HCT116 (cell line): ENCODE measurements around the gene EMC10. TPM values are rescaled to one million over a fixed set of nuclear protein-coding genes. Genes with fewer than 3 reads are reported as not detected.

Experiments used
- ATAC-seq: fragments of 200-7000 bp; cut with Tn5 transposase; 2 replicates; pipeline ENCODE4 v1.9.1; 2020; ENCODE audit warnings: mild to moderate bottlenecking, moderate library complexity
- BruUV-seq: library from RNA; stranded (reverse); fragments of 400-500 nt; replicated peaks from 2 replicates; lab custom pipeline; 2021; lab: Mats Ljungman, UMichigan
- CTCF ChIA-PET: fragments of 300-600 bp; sonication (Branson Sonifier 250); formaldehyde crosslinking; loops from one replicate; lab custom pipeline; 2021; ENCODE audit warnings: antibody characterized with exemption; lab: Charles Lee
- POLR2A ChIA-PET: fragments of 300-600, 350-600 bp; sonication (Branson Sonifier 250); formaldehyde crosslinking; loops from one replicate; lab custom pipeline; 2021; ENCODE audit warnings: antibody characterized with exemption; lab: Charles Lee
- RAD21 ChIA-PET, 2 experiments: fragments of 300-600 bp; sonication (Branson Sonifier 250); formaldehyde crosslinking; loops; one replicate each; lab custom pipeline; 2023; ENCODE audit warnings: low total read pairs in 2 of 2; ENCODE audit not compliant: uncharacterized antibody in 2 of 2, unreplicated experiment in 2 of 2, low non-redundant PET in 1 of 2; lab: Charles Lee
- DNase-seq: peaks from one replicate; pipeline ENCODE4 v3.0.0-alpha.2; 2010; ENCODE audit warnings: low read depth, low spot score
- H2AFZ ChIP-seq: fragments of 200-600 bp; shearing (Covaris generic), sonication (generic); 2 replicates; pipeline ENCODE4 v1.6.1; 2017; ENCODE audit warnings: low read depth, mixed run types, mixed read lengths, antibody characterized with exemption, low read length; ENCODE audit not compliant: poor library complexity, severe bottlenecking
- H3K27ac ChIP-seq: 2 replicates; pipeline ENCODE4 v1.5.1; 2012; ENCODE audit warnings: low read depth, low read length
- H3K27me3 ChIP-seq: fragments of 200-600 bp; sonication (generic); 2 replicates; pipeline ENCODE4 v1.6.1; 2016; ENCODE audit warnings: mixed run types, low read length, mixed read lengths; ENCODE audit not compliant: insufficient read depth
- H3K36me3 ChIP-seq, 2 experiments: fragments of 200-500 bp in 1 of 2; fragments of 200-600 bp in 1 of 2; sonication (Bioruptor generic) in 1 of 2; sonication (generic) in 1 of 2; 2 replicates each; pipeline versions ENCODE4 v1.5.1 to v1.6.1; 2014 to 2016; ENCODE audit warnings: low read length in 2 of 2, inconsistent platforms in 1 of 2, mixed read lengths in 1 of 2, mixed run types in 1 of 2; ENCODE audit not compliant: insufficient read depth in 2 of 2, control insufficient read depth in 1 of 2
- H3K4me1 ChIP-seq, 2 experiments: fragments of 200-600 bp in 1 of 2; sonication (generic) in 1 of 2; 2 replicates each; pipeline versions ENCODE4 v1.5.1 to v1.6.1; 2012 to 2017; ENCODE audit warnings: low read length in 2 of 2, inconsistent platforms in 1 of 2, mild to moderate bottlenecking in 1 of 2, mixed read lengths in 1 of 2, mixed run types in 1 of 2, moderate library complexity in 1 of 2; ENCODE audit not compliant: insufficient read depth in 2 of 2, control insufficient read depth in 1 of 2
- H3K4me2 ChIP-seq: fragments of 200-600 bp; sonication (generic); 2 replicates; pipeline ENCODE4 v1.6.1; 2017; ENCODE audit warnings: mixed run types, low read length, mixed read lengths
- H3K4me3 ChIP-seq, 2 experiments: fragments of 200-600 bp in 1 of 2; sonication (generic) in 1 of 2; replicated peaks in 1 of 2; 2 replicates each; pipeline ENCODE4 v1.5.1; 2011 to 2016; ENCODE audit warnings: low read length in 2 of 2, control low read depth in 1 of 2, low read depth in 1 of 2, mild to moderate bottlenecking in 1 of 2, mixed read lengths in 1 of 2, mixed run types in 1 of 2
- H3K79me2 ChIP-seq: fragments of 200-600 bp; sonication (generic); 2 replicates; pipeline ENCODE4 v1.6.1; 2017; ENCODE audit warnings: mild to moderate bottlenecking, mixed run types, low read length, moderate library complexity, mixed read lengths; ENCODE audit not compliant: insufficient read depth
- H3K9ac ChIP-seq: fragments of 200-600 bp; sonication (generic); 2 replicates; pipeline ENCODE4 v1.6.1; 2016; ENCODE audit warnings: low read length, mixed read lengths
- H3K9me2 ChIP-seq: fragments of 200-600 bp; sonication (generic), shearing (Covaris generic); 2 replicates; pipeline ENCODE4 v1.6.1; 2017; ENCODE audit warnings: mixed run types, mild to moderate bottlenecking, moderate library complexity; ENCODE audit not compliant: insufficient read depth
- H3K9me3 ChIP-seq, 2 experiments: fragments of 200-500 bp in 1 of 2; fragments of 200-600 bp in 1 of 2; sonication (Bioruptor generic) in 1 of 2; sonication (generic) in 1 of 2; 2 replicates each; pipeline ENCODE4 v1.6.1; 2014 to 2017; ENCODE audit warnings: low read length in 2 of 2, mixed read lengths in 2 of 2, inconsistent platforms in 1 of 2, low read depth in 1 of 2, mild to moderate bottlenecking in 1 of 2, mixed run types in 1 of 2, moderate library complexity in 1 of 2; ENCODE audit not compliant: control insufficient read depth in 1 of 2, insufficient read depth in 1 of 2
- H4K20me1 ChIP-seq: fragments of 200-600 bp; sonication (generic), shearing (Covaris generic); 2 replicates; pipeline ENCODE4 v1.6.1; 2017; ENCODE audit warnings: mixed run types, mild to moderate bottlenecking, moderate library complexity; ENCODE audit not compliant: insufficient read depth
- CBX3 ChIP-seq: IDR thresholded peaks from 2 replicates; pipeline ENCODE4 v1.6.1; 2012; ENCODE audit warnings: low read depth
- EZH2phosphoT487 ChIP-seq: fragments of 200-600 bp; IDR thresholded peaks from 2 replicates; pipeline ENCODE4 v1.6.1; 2018; ENCODE audit warnings: antibody characterized with exemption, borderline replicate concordance
- POLR2A ChIP-seq: IDR thresholded peaks from 2 replicates; pipeline ENCODE4 v1.7.0; 2011; ENCODE audit warnings: borderline replicate concordance; ENCODE audit not compliant: insufficient read depth, insufficient read length; ENCODE audit errors: extremely low read depth
- RAD21 ChIP-seq: IDR thresholded peaks from 2 replicates; pipeline ENCODE4 v1.6.1; 2012; ENCODE audit warnings: low read depth, mild to moderate bottlenecking
- YY1 ChIP-seq: IDR thresholded peaks from 2 replicates; pipeline ENCODE4 v1.6.1; 2011; ENCODE audit warnings: low read length, low read depth, moderate library complexity, mild to moderate bottlenecking; ENCODE audit not compliant: insufficient replicate concordance; ENCODE audit errors: extremely low read depth
- ZNF274 ChIP-seq: fragments of 200-500 bp; sonication (Bioruptor generic); IDR thresholded peaks from 2 replicates; pipeline ENCODE4 v1.6.1; 2014; ENCODE audit warnings: mild to moderate bottlenecking, low read depth, low read length, inconsistent platforms
- intact Hi-C: fragments of 100-400 bp; cut with micrococcal nuclease; formaldehyde crosslinking; loops from 2 replicates; pipeline ENCODE4 v1.10.0; 2022
- total RNA-seq: library from RNA; stranded (reverse); gene quantifications from one replicate; pipeline ENCODE4 v1.2.1, GENCODE V29; 2021; ENCODE audit not compliant: unreplicated experiment
- TF ChIP-seq, protein P1 (sequence below): IDR thresholded peaks from 2 replicates; pipeline ENCODE4 v1.6.1; 2012
- TF ChIP-seq, protein P2 (sequence below), 3 experiments: fragments of 200-600 bp in 1 of 3; sonication (generic) in 1 of 3; IDR thresholded peaks in 2 of 3; conservative IDR thresholded peaks in 1 of 3; 2 replicates each; pipeline ENCODE4 v1.5.1; 2012 to 2017; ENCODE audit warnings: low read depth in 2 of 3, low read length in 2 of 3, antibody characterized with exemption in 1 of 3, borderline replicate concordance in 1 of 3, control low read depth in 1 of 3, mild to moderate bottlenecking in 1 of 3, mixed read lengths in 1 of 3, mixed run types in 1 of 3, moderate library complexity in 1 of 3; ENCODE audit not compliant: insufficient read depth in 1 of 3
- TF ChIP-seq, protein P3 (sequence below): IDR thresholded peaks from 2 replicates; pipeline ENCODE4 v1.6.1; 2012; ENCODE audit warnings: low read depth

Gene EMC10
- total RNA-seq, 1 experiment from 2014 or later: 92.4 TPM

DNA sequence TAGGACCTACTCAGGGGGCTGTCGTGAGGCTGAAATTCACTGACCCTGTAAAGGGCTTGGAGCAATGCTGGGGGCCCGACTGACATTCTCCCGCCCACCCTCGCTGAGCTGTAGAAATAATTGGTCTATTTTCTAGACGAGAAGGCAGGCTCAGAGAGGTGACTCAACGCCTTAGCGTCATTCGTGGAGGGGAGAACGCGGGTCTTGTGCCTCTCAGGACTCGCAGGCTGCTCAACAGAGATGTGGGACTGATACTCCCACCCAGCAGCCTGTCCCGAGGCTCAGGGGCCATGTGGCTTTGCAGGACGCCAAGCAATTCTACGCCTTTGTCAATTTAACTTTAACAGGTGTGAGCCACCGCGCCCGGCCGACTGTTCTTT is 61.0 kb downstream of the EMC10 start (continued):
- TF ChIP-seq, protein P1, sequence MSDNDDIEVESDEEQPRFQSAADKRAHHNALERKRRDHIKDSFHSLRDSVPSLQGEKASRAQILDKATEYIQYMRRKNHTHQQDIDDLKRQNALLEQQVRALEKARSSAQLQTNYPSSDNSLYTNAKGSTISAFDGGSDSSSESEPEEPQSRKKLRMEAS: no peak
- no peak for TF ChIP-seq EZH2phosphoT487
- no peak for TF ChIP-seq POLR2A

DNA sequence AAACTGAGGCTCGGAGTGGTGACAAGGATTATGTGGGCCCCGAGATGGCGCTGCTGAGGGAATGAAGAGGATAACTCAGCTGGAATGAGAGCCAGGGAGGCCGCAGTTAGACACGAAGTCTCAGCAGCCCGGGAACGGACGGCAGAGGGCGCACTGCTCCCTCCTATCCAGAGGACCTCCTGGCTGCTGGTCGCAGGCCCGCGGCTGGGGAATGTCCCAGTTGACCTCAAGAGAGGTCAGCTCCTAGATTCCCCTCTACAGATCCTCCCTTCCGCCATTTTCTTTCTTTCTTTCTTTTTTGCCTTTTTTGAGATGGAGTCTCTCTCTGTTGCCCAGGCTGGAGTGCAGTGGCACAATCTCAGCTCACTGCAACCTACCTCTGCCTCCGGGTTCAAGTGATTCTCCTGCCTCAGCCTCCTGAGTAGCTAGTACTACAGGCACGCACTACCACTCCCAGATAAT is 61.5 kb downstream of the EMC10 start:
- POLR2A ChIA-PET: no interaction called here
- no peaks in the 10 kb centered on the region for H3K36me3 ChIP-seq
- no peak overlapping the region for H3K27ac ChIP-seq
- no peak overlapping the region for H3K4me3 ChIP-seq
- no peak overlapping the region for H2AFZ ChIP-seq
- RAD21 ChIA-PET: interaction anchor here (0.6 to 2.1 kb wide), 5 partner anchors 13 to 246 kb away, joined by 3 to 7 read pairs (median 3); no protein-coding TSS in a partner anchor
- intact Hi-C loops: loop anchor here (1.0 to 10.0 kb wide), 4 partner anchors 117 to 385 kb away; no protein-coding TSS in a partner anchor
- H3K4me1 ChIP-seq: no peaks in the 10 kb centered on the region
- no peaks in the 10 kb centered on the region for H3K79me2 ChIP-seq
- no TSS peak for BruUV-seq
- TF ChIP-seq YY1: peak; percentile 20
- TF ChIP-seq CBX3: peak; percentile 68; the same call in 1 of the 2 replicates
- TF ChIP-seq, protein P2, sequence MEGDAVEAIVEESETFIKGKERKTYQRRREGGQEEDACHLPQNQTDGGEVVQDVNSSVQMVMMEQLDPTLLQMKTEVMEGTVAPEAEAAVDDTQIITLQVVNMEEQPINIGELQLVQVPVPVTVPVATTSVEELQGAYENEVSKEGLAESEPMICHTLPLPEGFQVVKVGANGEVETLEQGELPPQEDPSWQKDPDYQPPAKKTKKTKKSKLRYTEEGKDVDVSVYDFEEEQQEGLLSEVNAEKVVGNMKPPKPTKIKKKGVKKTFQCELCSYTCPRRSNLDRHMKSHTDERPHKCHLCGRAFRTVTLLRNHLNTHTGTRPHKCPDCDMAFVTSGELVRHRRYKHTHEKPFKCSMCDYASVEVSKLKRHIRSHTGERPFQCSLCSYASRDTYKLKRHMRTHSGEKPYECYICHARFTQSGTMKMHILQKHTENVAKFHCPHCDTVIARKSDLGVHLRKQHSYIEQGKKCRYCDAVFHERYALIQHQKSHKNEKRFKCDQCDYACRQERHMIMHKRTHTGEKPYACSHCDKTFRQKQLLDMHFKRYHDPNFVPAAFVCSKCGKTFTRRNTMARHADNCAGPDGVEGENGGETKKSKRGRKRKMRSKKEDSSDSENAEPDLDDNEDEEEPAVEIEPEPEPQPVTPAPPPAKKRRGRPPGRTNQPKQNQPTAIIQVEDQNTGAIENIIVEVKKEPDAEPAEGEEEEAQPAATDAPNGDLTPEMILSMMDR (IDR thresholded peaks at IDR 0.05 in 2 of 3, conservative IDR thresholded peaks at IDR 0.05 in 1 of 3; ENCODE audit: borderline replicate concordance in 1 of 3, insufficient read depth in 1 of 3, low read depth in 2 of 3, low read length in 2 of 3): peak; percentile 93 to 98 (median 95)
- TF ChIP-seq RAD21: peak; percentile 88
- TF ChIP-seq, protein P3, sequence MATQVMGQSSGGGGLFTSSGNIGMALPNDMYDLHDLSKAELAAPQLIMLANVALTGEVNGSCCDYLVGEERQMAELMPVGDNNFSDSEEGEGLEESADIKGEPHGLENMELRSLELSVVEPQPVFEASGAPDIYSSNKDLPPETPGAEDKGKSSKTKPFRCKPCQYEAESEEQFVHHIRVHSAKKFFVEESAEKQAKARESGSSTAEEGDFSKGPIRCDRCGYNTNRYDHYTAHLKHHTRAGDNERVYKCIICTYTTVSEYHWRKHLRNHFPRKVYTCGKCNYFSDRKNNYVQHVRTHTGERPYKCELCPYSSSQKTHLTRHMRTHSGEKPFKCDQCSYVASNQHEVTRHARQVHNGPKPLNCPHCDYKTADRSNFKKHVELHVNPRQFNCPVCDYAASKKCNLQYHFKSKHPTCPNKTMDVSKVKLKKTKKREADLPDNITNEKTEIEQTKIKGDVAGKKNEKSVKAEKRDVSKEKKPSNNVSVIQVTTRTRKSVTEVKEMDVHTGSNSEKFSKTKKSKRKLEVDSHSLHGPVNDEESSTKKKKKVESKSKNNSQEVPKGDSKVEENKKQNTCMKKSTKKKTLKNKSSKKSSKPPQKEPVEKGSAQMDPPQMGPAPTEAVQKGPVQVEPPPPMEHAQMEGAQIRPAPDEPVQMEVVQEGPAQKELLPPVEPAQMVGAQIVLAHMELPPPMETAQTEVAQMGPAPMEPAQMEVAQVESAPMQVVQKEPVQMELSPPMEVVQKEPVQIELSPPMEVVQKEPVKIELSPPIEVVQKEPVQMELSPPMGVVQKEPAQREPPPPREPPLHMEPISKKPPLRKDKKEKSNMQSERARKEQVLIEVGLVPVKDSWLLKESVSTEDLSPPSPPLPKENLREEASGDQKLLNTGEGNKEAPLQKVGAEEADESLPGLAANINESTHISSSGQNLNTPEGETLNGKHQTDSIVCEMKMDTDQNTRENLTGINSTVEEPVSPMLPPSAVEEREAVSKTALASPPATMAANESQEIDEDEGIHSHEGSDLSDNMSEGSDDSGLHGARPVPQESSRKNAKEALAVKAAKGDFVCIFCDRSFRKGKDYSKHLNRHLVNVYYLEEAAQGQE: no peak
- no peak for TF ChIP-seq ZNF274
- TF ChIP-seq EZH2phosphoT487: no peak
- peak; percentile 97 for ATAC-seq
- no peak overlapping the region for H3K4me2 ChIP-seq
- no peaks in the 10 kb centered on the region for H3K9me2 ChIP-seq
- peaks cover 7 to 12% of the 10 kb centered on the region in 2 experiments; a peak in 3 of 4 replicates for H3K9me3 ChIP-seq
- no peaks in the 10 kb centered on the region for H3K27me3 ChIP-seq
- DNase-seq: peak; percentile 79
- CTCF ChIA-PET: interaction anchor here (0.7 to 3.6 kb wide), 12 partner anchors 9 to 559 kb away, joined by 3 to 40 read pairs (median 8); partner anchors contain the start of genes JOSD2 and KCNC3
- H4K20me1 ChIP-seq: no peaks in the 10 kb centered on the region
- H3K9ac ChIP-seq: no peak overlapping the region
